ENCODE measurements around the gene ABHD2.
"Not testable (repeated sequence)": the region's sequence is repeated elsewhere in the genome, so short reads cannot be mapped to it uniquely, and the experiment has no call there.

ABHD2 gene

GRCh38 chr15:89122505-89123180 lies 34.4 kb downstream of the ABHD2 start:
- DNase-seq = no peak

DNA sequence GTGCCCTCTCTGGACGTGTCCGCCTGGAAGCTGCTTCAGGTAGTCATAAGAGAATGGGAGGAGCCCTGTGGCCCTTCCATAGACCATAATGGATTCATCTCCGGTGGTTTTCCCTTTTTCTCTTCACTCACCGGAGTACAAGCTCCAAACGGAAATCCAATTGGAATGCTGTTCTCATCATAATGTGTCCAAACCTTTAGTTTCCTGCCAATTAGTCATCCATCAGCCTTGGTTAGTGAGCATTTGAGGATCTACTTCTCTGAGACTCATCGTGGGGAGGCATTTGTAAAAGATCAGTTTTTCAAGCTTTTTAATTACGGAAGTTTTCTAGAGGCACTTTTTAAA lies 34.9 kb downstream of the ABHD2 start:
- DNase-seq = no peak

DNA sequence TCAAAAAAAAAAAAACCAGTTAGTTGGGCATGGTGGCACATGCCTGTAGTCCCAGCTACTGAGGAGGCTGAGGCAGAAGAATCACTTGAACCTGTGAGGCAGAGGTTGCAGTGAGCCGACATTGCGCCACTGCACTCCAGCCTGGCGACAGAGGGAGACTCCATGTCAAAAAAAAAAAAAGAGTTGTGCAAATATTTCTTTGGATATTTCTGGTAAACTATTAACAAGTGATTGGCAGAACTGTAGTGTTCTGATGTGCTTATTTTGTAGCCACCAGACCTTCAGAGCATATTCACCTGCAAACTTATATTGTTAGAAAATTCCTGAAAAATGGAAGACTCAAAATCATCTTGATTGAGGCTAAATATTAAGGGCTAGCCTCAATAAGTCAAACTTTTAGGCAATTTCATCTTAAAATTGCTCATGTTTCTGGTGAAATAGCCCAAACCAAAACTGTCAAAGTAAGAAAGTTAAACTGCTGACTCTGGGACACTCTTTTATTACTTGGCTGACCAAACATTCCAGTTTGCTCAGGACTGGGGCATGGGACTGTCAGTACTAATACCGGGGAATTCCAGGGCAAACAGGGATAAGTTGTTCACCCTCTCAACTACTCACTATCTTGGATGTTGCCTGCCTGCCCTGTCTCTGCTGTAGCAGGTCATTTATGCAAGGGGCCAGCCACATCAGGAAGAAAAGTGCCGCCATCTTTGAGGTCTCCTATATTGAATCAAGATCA lies 37.0 kb downstream of the ABHD2 start:
- no peak for DNase-seq

DNA sequence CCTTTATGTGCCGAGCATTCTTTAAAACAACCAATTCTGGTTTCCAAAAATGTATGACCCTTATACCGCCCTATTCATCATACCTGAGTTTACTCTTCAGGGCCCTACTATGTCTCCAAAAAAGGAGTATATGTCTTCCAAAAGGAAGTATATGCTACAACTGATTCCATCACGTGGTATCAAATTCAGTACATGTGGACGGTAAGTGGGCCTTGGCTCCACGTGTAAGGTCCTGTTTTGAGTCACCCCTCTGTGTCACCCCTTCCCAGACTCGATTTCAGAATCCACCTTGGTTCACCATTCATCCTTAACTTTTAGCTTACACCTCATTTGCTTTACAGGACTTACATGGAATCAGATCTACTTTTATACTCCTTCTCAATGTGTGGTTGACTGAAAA lies 37.8 kb downstream of the ABHD2 start:
- no peak for DNase-seq

GRCh38 chr15:89127054-89127702 lies 38.9 kb downstream of the ABHD2 start:
- DNase-seq = no peak

DNA sequence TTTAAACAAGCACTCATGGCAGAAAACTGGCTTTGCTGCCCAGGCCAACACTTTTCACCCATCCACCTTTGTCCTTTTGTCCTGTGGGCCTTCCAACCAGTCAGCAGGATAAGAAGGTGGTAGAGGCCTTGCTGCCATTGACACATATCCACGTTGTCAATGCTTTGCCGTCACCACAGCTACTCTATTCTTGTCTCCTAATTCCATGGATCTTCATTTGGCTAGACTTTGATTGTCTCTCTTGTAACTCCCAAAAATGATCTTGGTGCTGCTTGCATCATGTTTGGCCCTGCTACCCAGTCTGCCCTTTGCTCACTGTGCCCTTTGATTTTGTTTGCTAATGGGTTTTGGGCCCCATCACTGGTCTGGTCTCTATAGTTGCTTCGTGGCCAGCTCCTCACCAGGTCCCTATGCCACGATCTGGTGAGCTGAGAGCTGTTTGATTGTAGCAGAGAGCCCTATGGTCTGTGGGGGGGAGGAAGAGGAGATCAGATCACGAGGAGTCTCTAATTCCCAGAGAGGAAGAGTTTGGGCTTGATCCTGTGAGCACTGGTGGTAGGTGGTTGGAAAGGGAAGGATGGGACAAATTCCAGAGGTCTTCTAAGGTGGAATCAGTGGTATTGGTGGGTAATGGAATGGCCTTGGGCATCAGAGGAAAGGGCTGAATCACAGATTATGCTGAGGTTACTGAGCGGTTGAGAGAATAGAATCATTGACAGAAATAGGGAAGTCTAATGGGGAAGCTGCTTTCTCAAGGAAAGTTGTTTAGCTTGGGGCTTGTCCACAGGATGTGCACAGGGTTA lies 40.3 kb downstream of the ABHD2 start:
- no peak for DNase-seq

- DNase-seq = peak in 1 of 2 experiments; percentile 56
Measured at GRCh38 chr15:89129123-89129815, 41.0 kb downstream of the ABHD2 start.

GRCh38 chr15:89129816-89130134 lies 41.5 kb downstream of the ABHD2 start:
- DNase-seq = no peak

DNA sequence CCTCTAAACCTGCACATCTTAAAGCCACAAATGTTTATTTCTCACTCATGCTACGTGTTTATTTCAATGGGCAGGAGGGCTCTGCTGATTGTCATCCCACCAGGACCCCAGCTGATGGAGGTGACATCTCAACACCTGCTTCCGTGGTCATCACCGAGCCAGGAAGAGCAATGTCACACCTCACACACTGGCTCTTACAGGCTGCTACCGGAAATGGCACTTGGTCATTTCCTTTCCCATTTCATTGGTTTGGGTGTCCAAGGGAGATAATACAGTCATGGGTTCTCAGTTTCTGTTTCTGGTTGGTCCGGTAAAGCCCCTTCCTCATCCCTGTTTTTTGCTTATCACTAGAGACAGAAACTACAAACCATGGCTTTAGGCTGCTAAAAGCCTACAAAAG lies 41.9 kb downstream of the ABHD2 start:
- no peak for DNase-seq

DNA sequence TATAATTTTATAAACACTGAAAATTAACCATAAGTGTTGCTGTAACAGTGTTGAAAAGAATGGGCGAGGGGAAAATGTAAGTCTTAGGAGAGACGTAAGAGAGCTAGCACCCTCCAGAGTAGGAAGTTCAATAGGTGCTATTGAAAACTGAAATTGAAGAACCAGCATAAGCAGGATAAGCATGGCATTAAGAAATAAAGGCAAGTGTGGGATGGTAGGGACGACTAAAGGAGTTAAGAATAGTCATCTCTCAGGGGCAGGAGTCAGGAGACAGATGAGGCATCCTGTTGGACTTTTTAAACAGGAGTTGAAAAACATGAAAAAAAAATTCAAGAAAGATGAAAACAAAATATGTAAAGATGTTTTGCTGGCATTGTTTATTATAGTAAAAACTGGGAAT lies 43.5 kb downstream of the ABHD2 start:
- DNase-seq = no peak

DNA sequence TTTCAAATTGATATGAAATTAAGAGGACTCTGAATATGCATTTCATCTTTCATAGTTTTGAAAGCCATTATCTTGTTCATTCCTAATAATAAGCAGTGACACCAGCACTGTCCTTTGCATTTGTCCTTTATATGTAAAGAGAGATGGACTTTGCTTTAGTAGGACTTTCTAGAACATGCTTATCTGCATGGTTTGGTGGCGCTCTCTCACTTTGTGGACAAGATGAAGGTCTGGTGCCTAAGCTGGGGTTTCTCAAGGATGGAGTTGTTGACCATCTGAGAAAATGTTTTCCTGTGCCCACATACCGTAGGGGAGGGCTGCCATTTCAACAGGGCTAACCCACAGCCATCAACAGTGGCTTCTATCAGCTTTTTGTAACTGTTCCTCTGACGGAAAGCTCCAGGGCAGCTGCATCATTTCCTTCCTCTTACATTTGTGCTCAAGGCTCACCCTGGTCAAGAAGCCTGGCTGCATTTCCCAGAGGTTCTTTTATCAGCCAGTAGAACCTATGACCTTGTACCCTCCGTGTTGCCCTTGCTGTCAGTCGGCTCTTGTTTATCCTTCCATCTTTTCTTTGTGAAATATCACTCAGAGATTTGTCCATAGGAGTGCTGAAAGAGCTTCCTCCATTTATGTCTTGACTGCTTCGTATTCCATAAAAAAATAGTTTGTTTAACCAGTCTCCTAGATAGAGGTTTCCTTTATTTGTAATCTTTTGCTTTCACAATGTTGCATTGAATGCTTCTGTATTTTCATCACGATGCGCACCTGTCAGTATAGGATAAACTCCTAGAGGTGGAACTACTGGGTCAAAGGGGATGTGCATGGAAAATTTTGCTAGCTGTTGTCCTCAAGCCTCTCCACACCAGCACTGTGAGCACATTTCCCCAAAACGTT lies 44.6 kb downstream of the ABHD2 start:
- DNase-seq = no peak

- not testable (repeated sequence) for DNase-seq
Measured at GRCh38 chr15:89135387-89136077, 47.3 kb downstream of the ABHD2 start.

GRCh38 chr15:89136078-89136806 lies 48.0 kb downstream of the ABHD2 start:
- no peak for DNase-seq

GRCh38 chr15:89136818-89137772 lies 48.8 kb downstream of the ABHD2 start:
- no peak for DNase-seq

GRCh38 chr15:89137926-89138325 lies 49.7 kb downstream of the ABHD2 start:
- no peak for DNase-seq

- DNase-seq = no peak
Measured at GRCh38 chr15:89138999-89139612, 50.9 kb downstream of the ABHD2 start.

DNA sequence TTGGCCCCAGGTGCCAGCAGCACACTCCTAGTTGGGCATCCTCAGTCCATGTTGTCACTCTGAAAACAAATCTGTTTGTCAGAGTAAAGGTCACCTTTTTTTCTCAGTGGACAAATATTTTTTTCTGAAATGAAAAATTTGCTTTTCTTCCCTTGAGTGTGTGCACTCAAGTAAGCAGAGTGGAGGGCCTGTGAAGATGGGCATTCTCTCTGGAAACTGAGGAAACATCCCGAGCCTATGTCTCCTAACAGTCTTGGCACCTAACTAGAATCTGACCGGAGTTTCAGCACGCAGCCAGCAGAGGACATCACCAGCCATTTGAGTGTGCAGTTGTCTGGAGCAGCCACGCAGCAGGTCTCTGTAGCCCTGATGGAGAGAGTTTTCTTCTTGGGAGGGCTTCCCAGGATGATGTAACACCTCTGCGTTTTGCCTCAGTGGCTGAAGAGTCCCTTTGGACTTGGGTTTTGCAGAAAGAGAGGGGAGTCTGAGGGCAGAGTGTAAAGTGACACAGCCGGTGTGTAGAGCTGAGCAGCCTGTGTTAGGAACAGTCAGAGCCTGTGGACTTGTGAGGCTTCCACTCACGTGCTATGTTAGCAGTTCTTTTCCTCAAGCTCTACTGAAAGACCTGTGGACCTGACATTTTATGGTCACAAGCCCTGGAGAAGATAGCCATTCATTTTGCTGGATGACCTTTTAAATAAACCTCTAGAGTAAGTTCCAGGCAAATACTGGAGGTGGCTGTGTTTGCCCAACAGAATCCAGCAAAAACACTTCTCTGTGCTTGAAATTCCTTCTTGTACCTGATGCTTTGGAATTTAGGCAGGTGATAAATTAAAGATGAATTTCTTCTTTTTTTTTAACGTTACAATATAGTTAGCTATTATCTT lies 51.6 kb downstream of the ABHD2 start:
- no peak for DNase-seq

DNA sequence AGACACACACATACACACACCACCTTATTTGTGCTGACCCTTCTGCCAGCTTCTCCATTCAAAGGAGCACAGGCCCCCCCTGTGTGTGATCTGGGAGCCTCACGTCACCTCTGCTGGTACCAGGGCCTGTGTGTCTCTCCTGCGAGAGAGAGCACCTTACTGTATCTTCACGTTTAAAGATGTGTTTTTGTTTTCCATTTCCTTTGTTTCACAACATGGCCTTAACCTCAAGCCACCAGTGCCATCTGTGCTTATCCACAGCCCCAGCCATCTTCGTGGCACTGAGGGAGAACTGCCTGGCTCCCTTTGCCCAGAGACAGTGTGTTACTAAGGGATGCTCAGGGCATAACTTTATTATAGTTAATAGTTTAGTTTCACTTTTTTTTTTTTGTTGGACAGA lies 52.3 kb downstream of the ABHD2 start:
- no peak for DNase-seq

All from SW 1271 (cell line).